H1 (cell line): ENCODE data around the gene YIPF5. TPM values are rescaled to one million over a fixed set of nuclear protein-coding genes. Genes with fewer than 3 reads are reported as not detected.

Experiments
- CTCF ChIA-PET: fragments of 300-600 bp; sonication (Branson Sonifier 250); formaldehyde crosslinking; loops from one replicate; lab custom pipeline; 2021; ENCODE audit not compliant: partially characterized antibody; lab: Charles Lee
- POLR2A ChIA-PET: fragments of 300-600 bp; sonication (Branson Sonifier 250); formaldehyde crosslinking; loops from one replicate; lab custom pipeline; 2021; ENCODE audit warnings: inconsistent platforms; ENCODE audit not compliant: partially characterized antibody; lab: Charles Lee
- DNase-seq, 2 experiments: peaks; one replicate each; pipeline versions ENCODE4 v3.0.0 to v3.0.0-alpha.2; 2010 to 2022; ENCODE audit warnings: low spot score in 2 of 2, low read depth in 1 of 2, mixed read lengths in 1 of 2
- FAIRE-seq: peaks from 2 replicates; lab custom pipeline; 2011; peaks lifted over from hg19 to GRCh38; lab: Jason Lieb, UNC
- H2AFZ ChIP-seq: 2 replicates; pipeline ENCODE4 v1.8.1; 2012; ENCODE audit warnings: low read length, inconsistent platforms
- H2AK5ac ChIP-seq: 2 replicates; pipeline ENCODE4 v1.6.1; 2013; ENCODE audit warnings: low read depth, low read length
- H2BK120ac ChIP-seq: replicated peaks from 2 replicates; pipeline ENCODE3; 2013; ENCODE audit warnings: low read depth, low read length, inconsistent platforms
- H2BK12ac ChIP-seq: 2 replicates; pipeline ENCODE4 v1.6.1; 2013; ENCODE audit warnings: low read depth, low read length
- H2BK15ac ChIP-seq: 2 replicates; pipeline ENCODE4 v1.6.1; 2013; ENCODE audit warnings: low read length
- H2BK20ac ChIP-seq: 2 replicates; pipeline ENCODE4 v1.6.1; 2013; ENCODE audit warnings: low read length
- H2BK5ac ChIP-seq: 2 replicates; pipeline ENCODE4 v1.6.1; 2013; ENCODE audit warnings: low read depth, low read length
- H3K14ac ChIP-seq: 2 replicates; pipeline ENCODE4 v1.6.1; 2013; ENCODE audit warnings: inconsistent platforms; ENCODE audit not compliant: insufficient read length
- H3K18ac ChIP-seq: 2 replicates; pipeline ENCODE4 v1.6.1; 2013; ENCODE audit warnings: low read length; ENCODE audit errors: extremely low read depth
- H3K23ac ChIP-seq: 2 replicates; pipeline ENCODE4 v1.6.1; 2013; ENCODE audit warnings: inconsistent platforms; ENCODE audit not compliant: insufficient read length
- H3K23me2 ChIP-seq: 2 replicates; pipeline ENCODE4 v1.6.1; 2013; ENCODE audit warnings: low read depth, low read length
- H3K27ac ChIP-seq: 2 replicates; pipeline ENCODE4 v1.6.1; 2011; ENCODE audit warnings: low read depth, low read length, inconsistent platforms
- H3K27me3 ChIP-seq, 4 experiments: replicated peaks in 1 of 4; 1 replicate in 1 of 4; 2 replicates in 3 of 4; pipeline versions ENCODE4 v1.6.1 to v1.8.1; 2011 to 2013; ENCODE audit warnings: low read length in 3 of 4, mild to moderate bottlenecking in 3 of 4, inconsistent platforms in 2 of 4, mixed read lengths in 2 of 4, moderate library complexity in 1 of 4; ENCODE audit not compliant: control insufficient read depth in 3 of 4, insufficient read depth in 3 of 4; ENCODE audit errors: extremely low read depth in 1 of 4
- H3K36me3 ChIP-seq, 4 experiments: 2 replicates each; pipeline versions ENCODE4 v1.6.1 to v1.8.1; 2011 to 2013; ENCODE audit warnings: mild to moderate bottlenecking in 4 of 4, low read length in 3 of 4, moderate library complexity in 2 of 4, control low read depth in 1 of 4, inconsistent platforms in 1 of 4; ENCODE audit not compliant: insufficient read depth in 4 of 4, control insufficient read depth in 2 of 4
- H3K4ac ChIP-seq: replicated peaks from 2 replicates; pipeline ENCODE3; 2013; ENCODE audit warnings: low read length, low read depth, mixed read lengths, inconsistent platforms; ENCODE audit not compliant: insufficient read length
- H3K4me1 ChIP-seq, 4 experiments: replicated peaks in 1 of 4; 1 replicate in 1 of 4; 2 replicates in 3 of 4; pipeline versions ENCODE4 v1.6.1 to v1.8.1; 2011 to 2013; ENCODE audit warnings: low read length in 3 of 4, inconsistent platforms in 2 of 4, mixed read lengths in 1 of 4; ENCODE audit not compliant: insufficient read depth in 4 of 4, control insufficient read depth in 3 of 4
- H3K4me2 ChIP-seq, 2 experiments: 2 replicates each; pipeline versions ENCODE4 v1.6.1 to v1.8.1; 2011 to 2013; ENCODE audit warnings: low read depth in 2 of 2, low read length in 2 of 2, control low read depth in 1 of 2, inconsistent platforms in 1 of 2, mild to moderate bottlenecking in 1 of 2; ENCODE audit not compliant: insufficient read depth in 1 of 2
- H3K4me3 ChIP-seq, 4 experiments: fragments of 200-600, 300-600 bp in 1 of 4; sonication (generic), shearing (Covaris generic), sonication (Bioruptor Twin) in 1 of 4; 2 replicates each; pipeline versions ENCODE4 v1.5.1 to v1.8.1; 2011 to 2016; ENCODE audit warnings: low read length in 4 of 4, low read depth in 3 of 4, control low read depth in 2 of 4, inconsistent platforms in 2 of 4, mild to moderate bottlenecking in 2 of 4, mixed read lengths in 1 of 4, moderate library complexity in 1 of 4; ENCODE audit not compliant: insufficient read depth in 2 of 4; ENCODE audit errors: extremely low read depth in 1 of 4
- H3K56ac ChIP-seq: replicated peaks from 2 replicates; pipeline ENCODE3; 2013; ENCODE audit warnings: low read depth, mild to moderate bottlenecking, mixed read lengths, low read length, inconsistent platforms; ENCODE audit not compliant: insufficient read length
- H3K79me1 ChIP-seq: 2 replicates; pipeline ENCODE4 v1.6.1; 2013; ENCODE audit warnings: low read depth, low read length, control low read depth
- H3K79me2 ChIP-seq, 2 experiments: 2 replicates each; pipeline versions ENCODE4 v1.6.1 to v1.8.1; 2012 to 2013; ENCODE audit warnings: low read length in 2 of 2, mild to moderate bottlenecking in 2 of 2, inconsistent platforms in 1 of 2; ENCODE audit not compliant: insufficient read depth in 2 of 2, control insufficient read depth in 1 of 2
- H3K9ac ChIP-seq, 4 experiments: replicated peaks in 1 of 4; 1 replicate in 1 of 4; 2 replicates in 3 of 4; pipeline versions ENCODE4 v1.6.1 to v1.8.1; 2011 to 2013; ENCODE audit warnings: low read depth in 3 of 4, low read length in 3 of 4, control low read depth in 2 of 4, mild to moderate bottlenecking in 2 of 4, moderate library complexity in 2 of 4, inconsistent platforms in 1 of 4; ENCODE audit errors: extremely low read depth in 1 of 4
- H3K9me3 ChIP-seq, 2 experiments: 2 replicates each; pipeline versions ENCODE4 v1.6.1 to v1.8.1; 2012 to 2013; ENCODE audit warnings: mild to moderate bottlenecking in 2 of 2, moderate library complexity in 2 of 2, control low read depth in 1 of 2, inconsistent platforms in 1 of 2, low read depth in 1 of 2, low read length in 1 of 2, mixed read lengths in 1 of 2; ENCODE audit not compliant: insufficient read depth in 2 of 2
- H4K20me1 ChIP-seq, 2 experiments: replicated peaks in 1 of 2; 2 replicates each; pipeline versions ENCODE3 to v1.8.1; 2011 to 2013; ENCODE audit warnings: inconsistent platforms in 2 of 2, low read length in 2 of 2, mild to moderate bottlenecking in 1 of 2; ENCODE audit not compliant: insufficient read depth in 2 of 2, control insufficient read depth in 1 of 2
- H4K5ac ChIP-seq: 2 replicates; pipeline ENCODE4 v1.6.1; 2013; ENCODE audit warnings: low read length, low read depth, mixed read lengths, inconsistent platforms; ENCODE audit not compliant: insufficient read length
- H4K8ac ChIP-seq: 2 replicates; pipeline ENCODE4 v1.8.0; 2013; ENCODE audit warnings: mild to moderate bottlenecking, moderate library complexity, low read length, inconsistent platforms; ENCODE audit not compliant: insufficient read depth; ENCODE audit errors: extremely low read depth
- H4K91ac ChIP-seq: replicated peaks from 2 replicates; pipeline ENCODE3; 2013; ENCODE audit warnings: low read length, mixed read lengths, inconsistent platforms; ENCODE audit not compliant: insufficient read length
- GTF2F1 ChIP-seq: IDR thresholded peaks from 2 replicates; pipeline ENCODE4 v1.6.1; 2012; ENCODE audit warnings: low read depth, low read length, improper control_type of control experiment, borderline replicate concordance
- NRF1 ChIP-seq: IDR thresholded peaks from 2 replicates; pipeline ENCODE4 v1.6.1; 2011; ENCODE audit warnings: mild to moderate bottlenecking, low read depth, low read length, improper control_type of control experiment
- SAP30 ChIP-seq: fragments of 300-600 bp; sonication (generic); IDR thresholded peaks from 2 replicates; pipeline ENCODE4 v1.7.1; 2012; ENCODE audit warnings: low read length, moderate library complexity, mild to moderate bottlenecking, inconsistent platforms; ENCODE audit not compliant: insufficient read depth, insufficient replicate concordance
- WGBS, 2 experiments: shearing (Covaris generic) in 1 of 2; methylation state at CpG; one replicate each; pipeline versions ENCODE4 v1.1.6 to v1.1.7; 2013 to 2015; ENCODE audit warnings: low lambda C conversion rate in 2 of 2, mixed read lengths in 2 of 2, inconsistent platforms in 1 of 2, low coverage in 1 of 2, missing lambda C conversion rate in 1 of 2; ENCODE audit not compliant: insufficient replicate concordance in 2 of 2, insufficient coverage in 1 of 2, insufficient read length in 1 of 2; ENCODE audit errors: extremely low coverage in 1 of 2, missing lambda C conversion rate in 1 of 2; 5-methylcytosine and 5-hydroxymethylcytosine counted together
- polyA plus RNA-seq, 7 experiments: library from polyadenylated mRNA; depleted of rRNA in 3 of 7; stranded (reverse) in 5 of 7; unstranded in 2 of 7; fragments of >200 nt in 5 of 7; fragments of 200-250 nt in 2 of 7; gene quantifications; 1 replicate in 5 of 7; 2 replicates in 1 of 7; 4 replicates in 1 of 7; pipeline versions ENCODE4 v1.2.1 to v1.2.3, GENCODE V29; 2011 to 2013; ENCODE audit warnings: missing spikeins in 2 of 7, mixed read lengths in 2 of 7
- total RNA-seq: library from RNA; stranded (reverse); fragmentation: NEBNext Ultra II Directional; extraction: Animal tissue kit (Norgen Biotek cat#: 25700); gene quantifications from 2 replicates; pipeline ENCODE4 v1.2.1, GENCODE V29; 2021
- TF ChIP-seq, protein P1 (sequence below): IDR thresholded peaks from 2 replicates; pipeline ENCODE4 v1.6.1; 2012; ENCODE audit warnings: inconsistent platforms

Gene YIPF5
- total and polyA plus RNA-seq, 2 of the 8 experiments (the other 6 are each of a cell fraction or from before 2014, with no cell fraction given): 27.6 to 33.6 TPM

DNA sequence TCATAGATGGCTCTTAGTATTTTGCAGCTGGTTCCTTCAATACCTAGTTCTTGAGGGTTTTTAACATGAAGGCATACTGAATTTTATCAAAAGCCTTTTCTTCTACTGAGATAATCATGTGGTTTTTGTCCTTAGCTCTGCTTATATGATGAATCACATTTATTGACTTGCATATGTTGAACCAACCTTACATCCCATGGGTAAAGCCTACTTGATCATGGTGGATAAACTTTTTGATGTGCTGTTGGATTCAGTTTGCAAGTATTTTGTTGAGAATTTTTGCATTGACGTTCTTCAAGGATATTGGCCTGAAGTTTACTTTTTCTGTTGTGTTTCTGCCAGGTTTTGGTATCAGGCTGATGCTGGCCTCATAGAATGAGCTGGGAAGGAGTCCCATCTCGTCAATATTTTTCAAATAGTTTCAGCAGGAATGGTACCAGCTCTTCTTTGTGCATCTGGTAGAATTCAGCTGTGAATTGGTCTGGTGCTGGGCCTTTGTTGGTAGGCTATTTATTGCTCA is 49.7 kb downstream of the YIPF5 start:
- no peaks in the 10 kb centered on the region for H3K23me2 ChIP-seq
- H2AK5ac ChIP-seq: no peak overlapping the region
- H4K8ac ChIP-seq: no peak overlapping the region
- POLR2A ChIA-PET: interaction anchor here (0.7 kb wide), 1 partner anchor 20 kb away, joined by 3 read pairs; no protein-coding TSS in a partner anchor
- H2BK120ac ChIP-seq: no peak overlapping the region
- no peak overlapping the region for H3K14ac ChIP-seq
- no peak overlapping the region for H4K91ac ChIP-seq
- DNase-seq (no peak), FAIRE-seq (no peak)
- no peak overlapping the region for H3K9ac ChIP-seq
- no peaks in the 10 kb centered on the region for H3K27me3 ChIP-seq
- H4K5ac ChIP-seq: no peak overlapping the region
- 84% methylated on average over 2 of the region's 2 CpGs; no CpG with 5 or more reads in 1 of the 2 experiments for WGBS, 2 experiments
- H2BK15ac ChIP-seq: no peak overlapping the region
- H3K23ac ChIP-seq: no peak overlapping the region
- H3K4ac ChIP-seq: no peak overlapping the region
- H3K56ac ChIP-seq: no peak overlapping the region
- H3K27ac ChIP-seq: no peak overlapping the region
- no peaks in the 10 kb centered on the region for H3K9me3 ChIP-seq
- H2BK12ac ChIP-seq: no peak overlapping the region
- H3K36me3 ChIP-seq: no peaks in the 10 kb centered on the region
- no peaks in the 10 kb centered on the region for H4K20me1 ChIP-seq
- H2BK5ac ChIP-seq: no peak overlapping the region
- no peak overlapping the region for H2BK20ac ChIP-seq
- CTCF ChIA-PET: interaction anchor here (1.1 to 1.6 kb wide), 3 partner anchors 18 to 32 kb away, joined by 3 to 4 read pairs (median 4); no protein-coding TSS in a partner anchor
- TF ChIP-seq GTF2F1: no peak
- TF ChIP-seq, protein P1, sequence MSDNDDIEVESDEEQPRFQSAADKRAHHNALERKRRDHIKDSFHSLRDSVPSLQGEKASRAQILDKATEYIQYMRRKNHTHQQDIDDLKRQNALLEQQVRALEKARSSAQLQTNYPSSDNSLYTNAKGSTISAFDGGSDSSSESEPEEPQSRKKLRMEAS: no peak
- no peak for TF ChIP-seq SAP30
- TF ChIP-seq NRF1: no peak
- H3K79me2 ChIP-seq: no peaks in the 10 kb centered on the region
- no peak overlapping the region for H3K18ac ChIP-seq
- no peak overlapping the region for H3K4me3 ChIP-seq
- no peak overlapping the region for H3K4me2 ChIP-seq
- H3K4me1 ChIP-seq: peaks cover 2 to 4% (median 3%) of the 10 kb centered on the region in 4 experiments; a peak in 3 of 7 replicates
- H2AFZ ChIP-seq: no peak overlapping the region
- H3K79me1 ChIP-seq: no peaks in the 10 kb centered on the region
